DMS153 treated with DMSO at 0.1 percent for 48 hours (cell line): Measurements from ENCODE around the gene ACER3.
"Not testable (repeated sequence)": the region's sequence is repeated elsewhere in the genome, so short reads cannot be mapped to it uniquely, and the experiment has no call there.

Experiments used
- DNase-seq: peaks from one replicate; lab custom pipeline; 2025; ENCODE audit not compliant: unreplicated experiment; lab: John Stamatoyannopoulos, UW

ACER3 gene

GRCh38 chr11:76919467-76919866 is 58.7 kb downstream of the ACER3 start:
- no peak for DNase-seq

DNA sequence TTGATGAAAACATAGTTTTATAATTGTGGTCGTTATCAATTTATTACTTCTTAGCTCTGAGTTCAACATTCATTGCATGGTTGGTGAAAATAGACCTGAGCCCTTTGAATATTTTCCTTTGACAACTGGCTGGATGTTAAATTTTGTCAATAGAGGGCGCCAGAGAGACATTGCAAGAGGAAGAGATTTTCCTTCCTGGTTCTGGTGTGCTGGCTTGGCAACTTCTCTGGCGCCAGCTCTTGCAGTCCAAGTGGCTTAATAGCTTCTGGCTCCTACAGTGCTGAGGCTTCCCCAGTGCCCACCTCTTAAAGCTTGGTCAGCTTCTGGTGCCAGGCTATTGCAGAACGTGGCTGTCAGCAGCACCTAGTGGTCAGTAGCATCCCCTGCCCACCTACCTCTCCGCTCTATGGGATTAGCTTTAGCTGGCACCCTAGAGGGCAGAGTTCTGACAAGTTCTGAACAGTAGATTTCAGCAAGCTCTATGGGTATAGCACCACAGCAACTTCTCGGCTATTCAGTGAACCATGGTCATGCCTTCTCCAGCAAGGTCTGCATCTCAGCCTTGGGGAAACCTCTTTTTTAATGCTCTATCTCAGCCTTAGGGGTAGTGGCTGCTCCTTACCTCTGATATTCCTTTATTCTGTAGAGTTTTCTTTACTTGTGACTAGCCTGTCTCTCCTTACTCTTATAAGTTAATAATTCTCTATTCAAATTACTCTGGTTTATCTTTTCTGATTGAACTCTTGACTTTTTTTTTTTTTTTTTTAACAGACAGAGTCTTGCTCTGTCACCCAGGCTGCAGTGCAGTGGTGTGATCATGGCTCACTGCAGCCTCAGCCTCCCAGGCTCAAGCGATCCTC is 59.4 kb downstream of the ACER3 start:
- peak; percentile 92 for DNase-seq

- DNase-seq = no peak
These were observed 66.4 kb downstream of the ACER3 start for GRCh38 chr11:76927160-76927559.

- no peak for DNase-seq
These were observed 74.3 kb downstream of the ACER3 start for GRCh38 chr11:76935042-76935441.

GRCh38 chr11:76939219-76939631 is 78.5 kb downstream of the ACER3 start:
- DNase-seq = no peak

GRCh38 chr11:76944225-76944624 is 83.5 kb downstream of the ACER3 start:
- no peak for DNase-seq

DNA sequence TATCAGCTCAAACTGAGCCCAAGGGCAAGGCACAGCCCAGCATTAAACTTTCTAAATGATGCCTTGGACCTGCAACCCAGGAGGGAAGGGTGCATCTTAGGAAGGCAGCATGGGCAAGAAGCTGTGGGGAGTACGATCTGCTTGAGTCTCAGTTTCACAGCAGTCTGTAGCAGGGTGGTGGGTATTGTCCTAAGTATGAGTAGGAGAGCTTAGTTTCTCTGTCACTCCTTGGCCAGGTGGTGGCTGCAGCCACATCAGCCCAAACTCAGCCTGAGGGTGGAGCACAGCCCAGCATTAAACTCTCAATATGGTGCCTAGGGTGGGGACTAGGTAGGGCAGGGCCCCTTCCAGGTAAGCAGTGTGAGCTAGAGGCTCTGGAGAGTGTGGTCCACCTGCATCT is 85.5 kb downstream of the ACER3 start:
- DNase-seq = no peak

DNA sequence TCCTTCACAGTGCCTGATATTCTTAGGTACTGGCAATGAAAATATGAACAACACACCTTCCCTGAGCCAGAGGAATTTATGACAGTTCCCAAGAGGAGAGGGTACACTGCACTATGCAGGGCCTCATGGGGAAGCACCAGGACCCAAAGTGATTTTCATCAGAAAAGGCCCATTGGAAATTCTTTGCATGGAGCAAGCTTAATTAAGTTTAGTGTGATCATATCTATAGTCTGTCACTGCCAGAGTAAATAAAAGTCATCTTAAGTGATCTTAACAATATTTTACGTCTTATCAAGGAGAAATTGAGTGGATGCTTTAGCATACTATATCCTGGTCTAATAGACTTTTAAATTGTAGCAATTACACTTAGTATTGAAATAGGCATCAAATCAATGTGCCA is 86.5 kb downstream of the ACER3 start:
- no peak for DNase-seq

GRCh38 chr11:76947800-76948199 is 87.1 kb downstream of the ACER3 start:
- no peak for DNase-seq

DNA sequence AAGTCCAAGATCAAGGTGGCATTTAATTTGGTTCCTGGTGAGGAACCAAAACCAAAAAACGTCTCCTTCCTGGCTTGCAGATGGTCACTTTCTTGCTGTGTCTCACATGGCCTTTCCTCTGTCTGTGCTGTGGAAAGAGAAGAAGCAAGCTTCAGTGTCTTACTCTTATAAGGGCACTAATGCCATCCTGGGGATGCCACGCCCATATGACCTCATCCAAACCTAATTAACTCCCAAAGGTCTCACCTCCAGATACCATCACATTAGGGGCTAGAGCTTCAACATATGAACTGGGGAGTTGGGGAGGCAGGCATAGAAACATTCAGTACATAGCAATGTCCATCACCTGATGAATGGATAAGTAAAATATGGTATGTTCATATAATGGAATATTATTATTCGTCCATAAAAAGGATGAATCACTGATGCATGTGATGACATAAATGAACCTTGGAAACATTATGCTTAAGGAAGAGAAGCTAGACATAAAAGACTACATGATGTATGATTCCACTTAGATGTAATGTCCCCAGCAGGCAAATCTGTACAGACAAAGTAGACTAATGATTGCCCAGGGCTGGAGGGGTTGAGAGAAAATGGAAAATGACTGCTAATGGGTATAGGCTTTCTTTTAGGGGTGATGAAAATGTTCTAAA is 94.9 kb downstream of the ACER3 start:
- no peak for DNase-seq

- no peak for DNase-seq
These were observed 102.1 kb downstream of the ACER3 start for GRCh38 chr11:76962583-76963416.

GRCh38 chr11:76963417-76964168 is 102.9 kb downstream of the ACER3 start:
- DNase-seq = not testable (repeated sequence)

- no peak for DNase-seq
These were observed 111.3 kb downstream of the ACER3 start for GRCh38 chr11:76972051-76972450.

- DNase-seq = no peak
These were observed 113.6 kb downstream of the ACER3 start for GRCh38 chr11:76974179-76974891.

- DNase-seq = no peak
These were observed 114.8 kb downstream of the ACER3 start for GRCh38 chr11:76975513-76975912.

DNA sequence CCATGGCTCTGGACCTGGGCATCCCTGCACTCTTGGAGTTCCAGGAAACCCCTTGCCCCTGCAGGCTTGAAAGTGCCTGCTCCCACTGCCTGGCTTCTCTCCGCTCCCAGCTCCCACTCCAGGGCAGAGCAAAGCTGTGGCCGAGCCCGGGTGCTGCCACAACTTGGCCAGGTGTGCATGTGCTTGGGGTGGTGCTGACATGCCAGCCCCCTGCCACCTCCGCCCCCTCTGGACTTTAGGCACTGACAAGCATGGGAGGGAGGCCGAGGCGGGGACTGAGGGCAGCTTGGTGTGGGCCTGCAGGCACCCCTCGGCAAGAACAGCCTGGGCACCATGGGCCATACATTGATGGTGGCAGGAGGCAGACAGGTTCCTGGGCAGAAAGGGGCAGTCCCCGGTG is 117.1 kb downstream of the ACER3 start:
- DNase-seq = no peak

- no peak for DNase-seq
These were observed 117.5 kb downstream of the ACER3 start for GRCh38 chr11:76978239-76978638.

- no peak for DNase-seq
These were observed 118.1 kb downstream of the ACER3 start for GRCh38 chr11:76978818-76979217.

DNA sequence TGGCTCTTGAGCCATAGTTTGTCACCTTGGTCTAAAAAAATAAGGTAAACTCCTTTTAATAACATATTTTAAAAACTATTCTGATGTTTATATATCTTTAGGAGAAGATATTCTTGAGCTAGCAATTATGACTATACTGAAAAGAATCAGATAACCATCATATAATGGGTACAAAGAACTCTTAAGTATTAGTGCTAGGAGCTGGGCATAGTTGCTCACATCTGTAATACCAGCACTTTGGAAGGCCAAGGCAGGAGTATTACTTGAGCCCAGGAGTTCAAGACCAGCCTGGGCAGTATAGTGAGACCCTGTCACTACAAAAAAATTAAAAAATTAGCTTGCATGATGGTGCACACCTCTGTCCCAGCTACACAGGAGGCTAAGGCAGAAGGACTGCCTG is 119.5 kb downstream of the ACER3 start:
- no peak for DNase-seq

DNA sequence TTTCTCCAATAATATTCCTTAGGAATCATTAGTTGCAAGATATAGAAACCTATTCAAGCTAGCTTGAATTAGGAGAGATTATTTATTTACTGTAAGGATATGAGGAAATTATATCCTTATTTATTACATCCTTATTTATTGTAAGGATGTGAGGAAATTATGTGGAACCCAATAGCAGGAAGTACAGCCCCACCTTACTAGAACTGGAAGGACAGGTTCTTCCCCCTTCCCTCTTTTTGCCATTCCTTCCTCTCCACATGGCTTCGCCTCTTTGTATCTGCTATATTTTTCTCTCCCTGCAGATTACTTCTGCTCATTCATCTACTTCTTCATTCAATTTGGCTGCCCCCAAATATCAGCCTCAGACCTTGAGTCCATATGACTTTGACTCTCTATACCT is 124.0 kb downstream of the ACER3 start:
- DNase-seq = no peak
